NB4 (cell line): ENCODE results near the gene CLSTN1.

ENCODE experiments used
- CTCF ChIP-seq: IDR thresholded peaks from one replicate; pipeline ENCODE4 v1.5.1; 2012; ENCODE audit warnings: low read depth, low read length
- MYC ChIP-seq: IDR thresholded peaks from 2 replicates; pipeline ENCODE4 v1.6.1; 2011; ENCODE audit warnings: low read depth, low read length
- POLR2A ChIP-seq: IDR thresholded peaks from 2 replicates; pipeline ENCODE4 v1.6.1; 2011; ENCODE audit warnings: mild to moderate bottlenecking; ENCODE audit not compliant: insufficient read length; ENCODE audit errors: extremely low read depth
- TF ChIP-seq, protein P1 (sequence below): IDR thresholded peaks from 2 replicates; pipeline ENCODE4 v1.6.1; 2011; ENCODE audit warnings: low read depth, low read length

GRCh38 chr1:9870572-9870971 is 46.8 kb upstream of the CLSTN1 start:
- TF ChIP-seq CTCF (no peak), POLR2A (no peak), MYC (no peak)
- TF ChIP-seq, protein P1, sequence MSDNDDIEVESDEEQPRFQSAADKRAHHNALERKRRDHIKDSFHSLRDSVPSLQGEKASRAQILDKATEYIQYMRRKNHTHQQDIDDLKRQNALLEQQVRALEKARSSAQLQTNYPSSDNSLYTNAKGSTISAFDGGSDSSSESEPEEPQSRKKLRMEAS: no peak
